Vagina (tissue), 2 donors: Measurements from ENCODE around the gene DYRK1A.

Experiments used
- CTCF ChIP-seq, 3 experiments: fragments of 450-650 bp in 2 of 3; fragments of 200-600 bp in 1 of 3; sonication (generic) in 1 of 3; IDR thresholded peaks; one replicate each; pipeline ENCODE4 v1.5.1; 2017 to 2019; ENCODE audit warnings: antibody characterized with exemption in 3 of 3, mild to moderate bottlenecking in 2 of 3, moderate library complexity in 2 of 3
- POLR2A ChIP-seq, 2 donors: fragments of 450-650 bp; IDR thresholded peaks; one replicate each; pipeline ENCODE4 v1.6.1; 2017; ENCODE audit warnings: antibody characterized with exemption in 2 of 2, mild to moderate bottlenecking in 2 of 2, moderate library complexity in 2 of 2

- no peak for TF ChIP-seq CTCF (IDR thresholded peaks at IDR 0.05)
- TF ChIP-seq POLR2A (IDR thresholded peaks at IDR 0.05): no peak
These were observed 18.7 kb downstream of the DYRK1A start for GRCh38 chr21:37385179-37385765.
